Skeletal muscle satellite cell (primary cell): ENCODE measurements around the gene ST6GALNAC5.
"Not testable (repeated sequence)": the region's sequence is repeated elsewhere in the genome, so short reads cannot be mapped to it uniquely, and the experiment has no call there.

Source experiments
- H3K27me3 ChIP-seq: 2 replicates; pipeline ENCODE4 v1.7.0; 2013; ENCODE audit warnings: low read length; ENCODE audit not compliant: control insufficient read depth, insufficient read depth
- H3K36me3 ChIP-seq: 2 replicates; pipeline ENCODE4 v1.7.0; 2013; ENCODE audit warnings: mild to moderate bottlenecking, control low read depth, low read length; ENCODE audit not compliant: insufficient read depth
- H3K4me1 ChIP-seq: 2 replicates; pipeline ENCODE4 v1.7.0; 2013; ENCODE audit warnings: low read length; ENCODE audit not compliant: control insufficient read depth, insufficient read depth
- H3K4me2 ChIP-seq: 2 replicates; pipeline ENCODE4 v1.7.0; 2013; ENCODE audit warnings: mild to moderate bottlenecking, low read length
- H3K4me3 ChIP-seq: 2 replicates; pipeline ENCODE4 v1.7.0; 2013; ENCODE audit warnings: low read length
- H3K9ac ChIP-seq: 2 replicates; pipeline ENCODE4 v1.7.0; 2013; ENCODE audit warnings: mild to moderate bottlenecking, low read depth, low read length, moderate library complexity
- H3K9me3 ChIP-seq: replicated peaks from 2 replicates; pipeline ENCODE4 v1.7.0; 2013; ENCODE audit warnings: mild to moderate bottlenecking, control low read depth, low read length

Gene ST6GALNAC5

DNA sequence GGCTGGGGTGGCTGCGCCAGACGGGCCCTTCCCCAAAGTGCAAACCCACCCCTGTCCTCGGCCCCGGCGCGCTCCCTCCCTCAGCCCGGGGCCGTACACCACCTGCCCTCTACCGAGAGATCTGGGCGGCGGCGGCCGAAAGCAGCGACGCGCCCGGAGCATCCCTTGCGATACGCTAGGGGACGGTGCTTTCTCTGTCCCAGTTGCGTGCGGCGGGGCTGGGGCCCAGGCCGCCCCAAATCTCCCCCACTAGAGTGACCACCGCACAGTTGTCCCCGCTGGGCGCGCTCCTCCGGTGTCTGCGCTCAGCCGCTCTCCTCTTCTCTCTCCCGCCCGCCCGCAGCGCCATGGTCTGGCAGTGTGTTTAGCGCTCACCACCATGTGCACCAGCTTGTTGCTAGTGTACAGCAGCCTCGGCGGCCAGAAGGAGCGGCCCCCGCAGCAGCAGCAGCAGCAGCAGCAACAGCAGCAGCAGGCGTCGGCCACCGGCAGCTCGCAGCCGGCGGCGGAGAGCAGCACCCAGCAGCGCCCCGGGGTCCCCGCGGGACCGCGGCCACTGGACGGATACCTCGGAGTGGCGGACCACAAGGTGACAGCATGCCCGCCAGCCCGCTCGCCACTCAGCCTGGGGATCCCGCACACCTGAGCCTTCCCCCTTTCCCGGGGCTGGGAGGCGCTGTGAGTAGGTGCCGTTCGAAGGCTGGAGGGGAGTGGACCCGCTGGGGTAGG is 1.0 kb downstream of the ST6GALNAC5 start:
- Histone ChIP-seq H3K4me2 (peak overlapping the region; percentile 96), H3K27me3 (peaks cover 15% of the 10 kb centered on the region), H3K9ac (peak overlapping the region; percentile 43), H3K4me1 (peaks cover 15% of the 10 kb centered on the region), H3K4me3 (peak overlapping the region; percentile 79), H3K9me3 (no peaks in the 10 kb centered on the region), H3K36me3 (no peaks in the 10 kb centered on the region)

GRCh38 chr1:76868916-76869315 is 1.6 kb downstream of the ST6GALNAC5 start:
- Histone ChIP-seq H3K4me3 (peak overlapping the region; percentile 79), H3K9ac (no peak overlapping the region), H3K4me2 (peak overlapping the region; percentile 96), H3K27me3 (peaks cover 15% of the 10 kb centered on the region), H3K4me1 (peaks cover 15% of the 10 kb centered on the region), H3K36me3 (no peaks in the 10 kb centered on the region), H3K9me3 (no peaks in the 10 kb centered on the region)

- no peak overlapping the region for H3K9ac ChIP-seq
- H3K4me2 ChIP-seq = no peak overlapping the region
- no peaks in the 10 kb centered on the region for H3K36me3 ChIP-seq
- peaks cover 15% of the 10 kb centered on the region for H3K27me3 ChIP-seq
- peaks cover 15% of the 10 kb centered on the region for H3K4me1 ChIP-seq
- H3K9me3 ChIP-seq = no peaks in the 10 kb centered on the region
- H3K4me3 ChIP-seq = no peak overlapping the region
Measured at GRCh38 chr1:76870037-76870436, 2.8 kb downstream of the ST6GALNAC5 start.

GRCh38 chr1:76871355-76871974 is 4.2 kb downstream of the ST6GALNAC5 start:
- peaks cover 15% of the 10 kb centered on the region for H3K4me1 ChIP-seq

DNA sequence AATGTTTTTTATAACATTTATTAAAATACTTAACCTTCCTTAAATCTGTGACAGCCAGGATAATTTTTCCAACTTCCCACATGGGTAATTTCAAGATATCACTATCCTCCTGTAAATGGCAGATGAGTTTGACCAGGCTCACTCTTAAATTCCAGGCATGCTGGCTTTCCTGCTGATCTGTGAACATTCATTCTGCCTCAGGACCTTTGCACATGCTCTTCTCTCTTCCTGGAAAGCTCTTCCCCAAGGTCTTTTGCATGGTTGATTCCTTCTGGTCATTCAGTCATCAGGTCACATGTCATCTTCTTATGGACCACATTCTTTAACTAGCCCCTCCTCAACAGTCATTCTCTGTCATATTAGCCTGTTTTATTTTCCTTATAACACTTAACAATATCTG is 5.7 kb downstream of the ST6GALNAC5 start:
- Histone ChIP-seq H3K4me1 (peaks cover 9% of the 10 kb centered on the region), H3K36me3 (no peaks in the 10 kb centered on the region)

More at GRCh38 chr1:76871355-76871974, 4.2 kb downstream of the ST6GALNAC5 start:
- Histone ChIP-seq H3K27me3 (peaks cover 15% of the 10 kb centered on the region), H3K36me3 (no peaks in the 10 kb centered on the region), H3K4me2 (no peak overlapping the region), H3K4me3 (no peak overlapping the region), H3K9me3 (no peaks in the 10 kb centered on the region), H3K9ac (no peak overlapping the region)

GRCh38 chr1:76876655-76877395 is 9.5 kb downstream of the ST6GALNAC5 start:
- no peak overlapping the region for H3K4me3 ChIP-seq

More for the DNA sequence above, 5.7 kb downstream of the ST6GALNAC5 start:
- Histone ChIP-seq H3K4me3 (no peak overlapping the region), H3K9ac (no peak overlapping the region), H3K4me2 (no peak overlapping the region), H3K9me3 (no peaks in the 10 kb centered on the region), H3K27me3 (peaks cover 15% of the 10 kb centered on the region)

GRCh38 chr1:76879014-76879413 is 11.7 kb downstream of the ST6GALNAC5 start:
- not testable (repeated sequence) for H3K27me3 ChIP-seq, H3K36me3 ChIP-seq, H3K4me2 ChIP-seq, H3K9me3 ChIP-seq, H3K4me3 ChIP-seq, H3K4me1 ChIP-seq, H3K9ac ChIP-seq

More at GRCh38 chr1:76876655-76877395, 9.5 kb downstream of the ST6GALNAC5 start:
- H3K9me3 ChIP-seq = no peaks in the 10 kb centered on the region
- no peak overlapping the region for H3K4me2 ChIP-seq
- no peaks in the 10 kb centered on the region for H3K27me3 ChIP-seq
- H3K36me3 ChIP-seq = no peaks in the 10 kb centered on the region
- no peak overlapping the region for H3K9ac ChIP-seq
- H3K4me1 ChIP-seq = no peaks in the 10 kb centered on the region

DNA sequence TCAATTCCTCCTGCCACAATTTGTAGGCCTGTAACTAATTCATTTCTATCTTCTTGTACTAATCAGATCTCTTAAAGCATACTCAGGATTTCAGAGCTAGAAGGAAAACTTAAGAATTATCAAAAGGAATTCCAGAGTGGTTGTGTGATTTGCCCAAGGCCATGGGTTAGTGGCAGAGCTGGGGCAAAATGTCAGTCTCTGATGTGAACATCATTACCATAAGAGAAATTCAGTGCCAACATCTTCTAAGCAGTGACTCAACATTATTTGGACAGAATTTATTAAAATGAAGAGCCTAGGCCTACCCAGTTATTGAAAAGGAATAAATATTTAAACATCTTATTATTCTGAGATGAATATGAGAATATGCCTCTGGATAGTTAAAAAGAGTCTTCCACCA is 14.5 kb downstream of the ST6GALNAC5 start:
- Histone ChIP-seq H3K9me3 (no peaks in the 10 kb centered on the region), H3K9ac (no peak overlapping the region), H3K4me1 (no peaks in the 10 kb centered on the region), H3K36me3 (no peaks in the 10 kb centered on the region), H3K4me2 (no peak overlapping the region), H3K27me3 (no peaks in the 10 kb centered on the region), H3K4me3 (no peak overlapping the region)

GRCh38 chr1:76891931-76892622 is 24.8 kb downstream of the ST6GALNAC5 start:
- Histone ChIP-seq H3K4me1 (peaks cover 3% of the 10 kb centered on the region), H3K4me2 (no peak overlapping the region), H3K27me3 (no peaks in the 10 kb centered on the region), H3K9ac (no peak overlapping the region), H3K36me3 (no peaks in the 10 kb centered on the region), H3K9me3 (no peaks in the 10 kb centered on the region), H3K4me3 (no peak overlapping the region)

DNA sequence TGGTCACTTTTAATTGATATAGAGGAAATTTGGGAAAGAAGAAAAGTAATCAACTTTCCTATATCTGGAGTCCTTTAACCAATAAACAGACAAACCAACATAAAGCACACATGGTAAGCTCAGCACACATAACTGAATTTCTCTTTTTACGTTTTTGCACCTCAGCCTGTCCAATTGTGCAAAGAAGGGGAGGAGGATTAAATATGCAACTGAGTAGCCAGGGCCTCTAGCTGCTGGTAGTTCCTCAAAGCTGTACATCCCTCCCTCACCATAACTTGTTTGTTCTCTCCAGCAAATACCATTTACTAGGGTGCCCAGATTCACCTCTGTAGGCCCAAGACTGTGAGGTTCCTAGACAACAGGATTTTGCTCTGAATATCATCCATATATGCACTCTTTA is 25.4 kb downstream of the ST6GALNAC5 start:
- no peak overlapping the region for H3K4me2 ChIP-seq
- no peaks in the 10 kb centered on the region for H3K27me3 ChIP-seq
- no peak overlapping the region for H3K9ac ChIP-seq
- no peak overlapping the region for H3K4me3 ChIP-seq
- H3K36me3 ChIP-seq = no peaks in the 10 kb centered on the region
- H3K4me1 ChIP-seq = peaks cover 3% of the 10 kb centered on the region
- H3K9me3 ChIP-seq = no peaks in the 10 kb centered on the region

GRCh38 chr1:76901158-76901767 is 34.0 kb downstream of the ST6GALNAC5 start:
- H3K4me3 ChIP-seq = no peak overlapping the region
- H3K27me3 ChIP-seq = no peaks in the 10 kb centered on the region
- no peaks in the 10 kb centered on the region for H3K9me3 ChIP-seq
- H3K4me2 ChIP-seq = no peak overlapping the region
- no peaks in the 10 kb centered on the region for H3K36me3 ChIP-seq
- H3K9ac ChIP-seq = no peak overlapping the region
- H3K4me1 ChIP-seq = no peaks in the 10 kb centered on the region
